Lung (tissue), 12 donors: ENCODE results near the gene ZNRF2. TPM values are rescaled to one million over a fixed set of nuclear protein-coding genes. Genes with fewer than 3 reads are reported as not detected.

Experiments
- ATAC-seq: fragments of 200-7000 bp; cut with Tn5 transposase; one replicate; pipeline ENCODE4 v1.9.1; 2020; ENCODE audit warnings: moderate number of reproducible peaks; ENCODE audit not compliant: insufficient read depth, low FRiP score
- DNase-seq, 3 donors: peaks; one replicate each; pipeline ENCODE4 v3.0.0-alpha.2; 2013 to 2017
- H3K27ac ChIP-seq, 2 donors: one replicate each; pipeline ENCODE4 v1.5.1; 2013; ENCODE audit warnings: mild to moderate bottlenecking in 2 of 2, moderate library complexity in 2 of 2, control low read depth in 1 of 2, inconsistent platforms in 1 of 2, low read depth in 1 of 2, low read length in 1 of 2
- H3K27me3 ChIP-seq, 3 donors: one replicate each; pipeline ENCODE4 v1.5.1; 2013; ENCODE audit warnings: low read length in 2 of 3; ENCODE audit not compliant: control insufficient read depth in 3 of 3, insufficient read depth in 3 of 3
- H3K36me3 ChIP-seq, 4 donors: one replicate each; pipeline ENCODE4 v1.5.1; 2013; ENCODE audit warnings: low read length in 4 of 4, mild to moderate bottlenecking in 1 of 4, moderate library complexity in 1 of 4; ENCODE audit not compliant: control insufficient read depth in 4 of 4, insufficient read depth in 4 of 4
- H3K4me1 ChIP-seq, 5 donors: one replicate each; pipeline ENCODE4 v1.5.1; 2013; ENCODE audit warnings: low read length in 5 of 5, mild to moderate bottlenecking in 2 of 5, moderate library complexity in 1 of 5; ENCODE audit not compliant: control insufficient read depth in 5 of 5, insufficient read depth in 5 of 5
- H3K4me3 ChIP-seq: one replicate; pipeline ENCODE4 v1.5.1; 2013; ENCODE audit warnings: mild to moderate bottlenecking, control low read depth, moderate library complexity
- H3K9ac ChIP-seq, 2 donors: one replicate each; pipeline ENCODE4 v1.5.1; 2013; ENCODE audit warnings: low read length in 2 of 2, control low read depth in 1 of 2; ENCODE audit not compliant: insufficient read depth in 1 of 2
- H3K9me3 ChIP-seq, 4 donors: one replicate each; pipeline ENCODE4 v1.5.1; 2013; ENCODE audit warnings: low read length in 3 of 4, mild to moderate bottlenecking in 1 of 4, moderate library complexity in 1 of 4; ENCODE audit not compliant: control insufficient read depth in 4 of 4, insufficient read depth in 3 of 4
- WGBS, 2 donors: extraction: QIAGEN DNeasy Blood & Tissue Kit; methylation state at CpG; one replicate each; pipeline ENCODE4 v1.1.7; 2013; 5-methylcytosine and 5-hydroxymethylcytosine counted together
- polyA plus RNA-seq, 2 donors: library from polyadenylated mRNA; stranded (reverse); fragments of 200-250 nt; gene quantifications; one replicate each; pipeline ENCODE4 v1.2.1, GENCODE V29; 2013
- total RNA-seq, 2 donors: library from RNA; depleted of rRNA in 1 of 2; stranded (reverse); fragments of >200 nt in 1 of 2; gene quantifications; one replicate each; pipeline ENCODE4 v1.2.1, GENCODE V29; 2014 to 2021
- TF ChIP-seq, protein P1 (sequence below): IDR thresholded peaks from 2 replicates; pipeline ENCODE4 v1.5.1; 2012; ENCODE audit warnings: mild to moderate bottlenecking; ENCODE audit errors: control extremely low read depth, extremely low read depth
- donor health status: control.
- donor health status: control.
- donor health status: Bipolar disorder and iron deficiency.
- donor health status: healthy.
- donor health status: DM: yes; HTN: yes; CAD: no.

The ZNRF2 gene
- total and polyA plus RNA-seq, 4 donors, result 5.9 to 27.6 (median 15.4) TPM

DNA sequence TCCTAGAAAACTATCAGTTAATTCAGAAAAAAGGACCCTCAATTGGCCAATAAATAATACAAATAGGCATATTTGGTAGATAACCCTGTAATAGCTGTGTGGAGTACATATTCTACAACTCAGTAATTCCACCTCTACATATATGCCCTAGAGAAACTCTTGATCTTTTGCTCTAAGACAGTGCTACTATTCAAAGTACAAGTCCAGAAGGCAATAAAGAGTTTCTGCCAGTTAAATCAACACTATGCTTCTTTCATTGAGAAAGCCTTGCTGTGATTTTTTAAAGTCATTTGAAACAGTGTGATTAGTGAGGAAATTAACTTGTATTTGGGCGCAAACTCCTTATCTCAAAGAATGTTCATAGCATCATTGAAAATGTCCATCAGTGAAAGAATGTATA is 75.6 kb downstream of the ZNRF2 start:
- Histone ChIP-seq H3K4me3 (no peak overlapping the region), H3K9me3 (no peaks in the 10 kb centered on the region), H3K27ac (no peak overlapping the region), H3K27me3 (no peaks in the 10 kb centered on the region), H3K4me1 (no peaks in the 10 kb centered on the region), H3K36me3 (peaks cover 0 to 2% (median 0%) of the 10 kb centered on the region in 4 donors), H3K9ac (no peak overlapping the region)
- no peak for DNase-seq
- 98 to 100% methylated on average over 1 of the region's 1 CpG for WGBS, 2 donors
- TF ChIP-seq, protein P1, sequence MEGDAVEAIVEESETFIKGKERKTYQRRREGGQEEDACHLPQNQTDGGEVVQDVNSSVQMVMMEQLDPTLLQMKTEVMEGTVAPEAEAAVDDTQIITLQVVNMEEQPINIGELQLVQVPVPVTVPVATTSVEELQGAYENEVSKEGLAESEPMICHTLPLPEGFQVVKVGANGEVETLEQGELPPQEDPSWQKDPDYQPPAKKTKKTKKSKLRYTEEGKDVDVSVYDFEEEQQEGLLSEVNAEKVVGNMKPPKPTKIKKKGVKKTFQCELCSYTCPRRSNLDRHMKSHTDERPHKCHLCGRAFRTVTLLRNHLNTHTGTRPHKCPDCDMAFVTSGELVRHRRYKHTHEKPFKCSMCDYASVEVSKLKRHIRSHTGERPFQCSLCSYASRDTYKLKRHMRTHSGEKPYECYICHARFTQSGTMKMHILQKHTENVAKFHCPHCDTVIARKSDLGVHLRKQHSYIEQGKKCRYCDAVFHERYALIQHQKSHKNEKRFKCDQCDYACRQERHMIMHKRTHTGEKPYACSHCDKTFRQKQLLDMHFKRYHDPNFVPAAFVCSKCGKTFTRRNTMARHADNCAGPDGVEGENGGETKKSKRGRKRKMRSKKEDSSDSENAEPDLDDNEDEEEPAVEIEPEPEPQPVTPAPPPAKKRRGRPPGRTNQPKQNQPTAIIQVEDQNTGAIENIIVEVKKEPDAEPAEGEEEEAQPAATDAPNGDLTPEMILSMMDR, result no peak
- ATAC-seq, result no peak

DNA sequence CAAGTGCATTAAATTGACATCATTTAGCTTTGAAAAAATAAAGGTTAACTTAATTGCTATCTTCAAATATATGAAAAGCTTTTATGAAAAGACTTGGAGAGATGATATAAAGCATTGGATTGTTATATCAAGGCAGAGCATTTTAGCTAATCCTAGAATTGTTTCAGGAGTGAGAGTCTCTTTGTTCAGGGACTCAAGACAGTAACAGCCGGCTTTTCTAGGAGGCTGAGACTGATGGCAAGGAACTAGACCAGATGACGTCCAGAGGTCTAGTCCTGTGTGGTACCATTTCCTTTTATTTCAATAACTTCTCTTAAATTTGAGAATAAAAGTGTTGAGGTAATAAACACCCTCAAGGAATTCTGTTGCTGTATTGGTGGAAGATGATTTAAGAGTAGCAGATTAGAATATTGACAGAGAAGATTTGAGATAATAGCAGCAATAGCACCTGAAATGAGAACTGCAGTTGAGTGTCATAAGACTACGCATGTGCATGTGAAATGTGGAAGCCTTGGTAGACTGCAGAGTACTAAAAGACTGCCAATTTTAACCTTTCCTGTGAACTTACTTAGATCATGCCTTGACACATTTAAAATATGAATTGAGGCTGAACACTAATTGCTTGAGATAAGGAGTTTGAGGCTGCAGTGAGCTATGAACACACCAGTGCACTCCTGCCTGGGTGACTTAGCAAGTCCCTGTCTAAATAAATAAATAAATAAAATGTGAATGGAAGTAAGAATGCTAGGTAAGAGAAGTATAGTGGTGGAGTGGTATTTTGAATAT is 79.6 kb downstream of the ZNRF2 start:
- H3K4me3 ChIP-seq, result no peak overlapping the region
- TF ChIP-seq, protein P1, result no peak
- no peak overlapping the region for H3K27ac ChIP-seq
- no peaks in the 10 kb centered on the region for H3K4me1 ChIP-seq
- no peak overlapping the region for H3K9ac ChIP-seq
- H3K9me3 ChIP-seq, result no peaks in the 10 kb centered on the region
- no peaks in the 10 kb centered on the region for H3K36me3 ChIP-seq
- WGBS, 2 donors, result 77 to 85% methylated on average over 3 of the region's 3 CpGs
- ATAC-seq, result no peak
- H3K27me3 ChIP-seq, result no peaks in the 10 kb centered on the region
- DNase-seq, result no peak

DNA sequence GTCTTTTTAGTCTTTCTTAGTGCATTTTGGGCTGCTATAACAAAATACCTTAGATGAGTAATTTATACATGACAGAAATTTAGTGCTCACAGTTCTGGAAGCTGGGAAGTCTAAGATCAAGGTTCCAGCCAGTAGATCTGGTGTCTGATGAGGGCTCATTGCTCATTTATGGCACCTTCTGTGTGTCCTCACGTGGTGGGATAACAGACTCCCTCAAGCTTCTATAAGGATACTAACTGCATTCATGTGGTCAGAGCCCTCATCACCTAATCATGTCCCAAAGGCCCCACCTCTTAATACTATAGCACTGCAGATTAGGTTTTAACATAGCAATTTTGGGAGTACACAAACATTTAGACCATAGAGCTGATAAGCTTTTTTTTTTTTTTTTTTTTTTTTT is 80.4 kb downstream of the ZNRF2 start:
- TF ChIP-seq, protein P1, result no peak
- ATAC-seq, result no peak
- WGBS, 2 donors, result 90 to 91% methylated on average over 1 of the region's 1 CpG

More for the DNA sequence above, 80.4 kb downstream of the ZNRF2 start:
- Histone ChIP-seq H3K36me3 (no peaks in the 10 kb centered on the region), H3K4me1 (no peaks in the 10 kb centered on the region), H3K4me3 (no peak overlapping the region), H3K9me3 (no peaks in the 10 kb centered on the region), H3K27me3 (no peaks in the 10 kb centered on the region), H3K27ac (no peak overlapping the region), H3K9ac (no peak overlapping the region)
- no peak for DNase-seq
